A549 (cell line): ENCODE data around the gene UBE2L5. TPM values are rescaled to one million over a fixed set of nuclear protein-coding genes. Genes with fewer than 3 reads are reported as not detected.

Experiments
- ATAC-seq, 2 experiments: fragments of 200-7000 bp in 1 of 2; fragments of >200 bp in 1 of 2; cut with Nextera tagmentation in 1 of 2; cut with Tn5 transposase in 1 of 2; 3 replicates each; pipeline versions ENCODE4 v1.8.0 to v1.9.1; 2018 to 2020; ENCODE audit warnings: mild to moderate bottlenecking in 1 of 2, moderate library complexity in 1 of 2
- CTCF ChIA-PET: fragments of 300-600 bp; sonication (Branson Sonifier 250); formaldehyde crosslinking; extraction: SDS; loops from one replicate; lab custom pipeline; 2021; ENCODE audit warnings: antibody characterized with exemption, inconsistent platforms; lab: Yijun Ruan, JAX
- POLR2A ChIA-PET: fragments of 350-600 bp; formaldehyde crosslinking; extraction: SDS; loops from one replicate; lab custom pipeline; 2021; ENCODE audit warnings: antibody characterized with exemption, inconsistent platforms; lab: Yijun Ruan, JAX
- DNase-seq, 2 experiments: peaks; one replicate each; pipeline versions ENCODE4 v3.0.0 to v3.0.0-alpha.2; 2011 to 2016; ENCODE audit warnings: low read depth in 1 of 2, low spot score in 1 of 2
- FAIRE-seq: peaks from 2 replicates; lab custom pipeline; 2011; peaks lifted over from hg19 to GRCh38; lab: Jason Lieb, UNC
- H3K27ac ChIP-seq, 2 experiments: fragments of >200 bp; sonication (Bioruptor Twin); formaldehyde crosslinking; 3 replicates each; pipeline ENCODE4 v1.5.1; 2016 to 2017
- H3K4me1 ChIP-seq: fragments of >200 bp; sonication (Bioruptor Twin); formaldehyde crosslinking; 3 replicates; pipeline ENCODE4 v1.6.1; 2016
- H3K4me2 ChIP-seq: fragments of >200 bp; sonication (Bioruptor Twin); formaldehyde crosslinking; 3 replicates; pipeline ENCODE4 v1.6.1; 2016
- H3K4me3 ChIP-seq: fragments of >200 bp; sonication (Bioruptor Twin); formaldehyde crosslinking; 3 replicates; pipeline ENCODE4 v1.5.1; 2016
- H3K9me3 ChIP-seq: fragments of >200 bp; sonication (Bioruptor Twin); formaldehyde crosslinking; 3 replicates; pipeline ENCODE4 v1.6.1; 2016
- CBX2 ChIP-seq: fragments of 200-600 bp; sonication (generic); IDR thresholded peaks from 2 replicates; pipeline ENCODE4 v1.6.1; 2016; ENCODE audit warnings: low read depth, mild to moderate bottlenecking, borderline replicate concordance
- EP300 ChIP-seq, 2 experiments: fragments of >200 bp; sonication (Bioruptor Twin); formaldehyde crosslinking; IDR thresholded peaks; 2 replicates in 1 of 2; 3 replicates in 1 of 2; pipeline ENCODE4 v1.6.1; 2016 to 2017
- FOSB ChIP-seq: fragments of 250-450 bp; sonication (Bioruptor Pico); IDR thresholded peaks from 2 replicates; pipeline ENCODE4 v1.5.0; 2020; ENCODE audit warnings: mild to moderate bottlenecking, moderate library complexity
- FOSL2 ChIP-seq, 2 experiments: fragments of 450-650 bp in 1 of 2; fragments of >200 bp in 1 of 2; sonication (Bioruptor Twin) in 1 of 2; formaldehyde crosslinking; IDR thresholded peaks; 2 replicates each; pipeline versions ENCODE4 v1.5.0 to v1.6.1; 2016 to 2020; ENCODE audit warnings: mild to moderate bottlenecking in 1 of 2, moderate library complexity in 1 of 2
- GATA3 ChIP-seq: IDR thresholded peaks from 2 replicates; pipeline ENCODE4 v1.6.1; 2012; ENCODE audit warnings: borderline replicate concordance
- JUN ChIP-seq, 2 experiments: fragments of >200 bp; sonication (Bioruptor Twin); formaldehyde crosslinking; IDR thresholded peaks; 2 replicates in 1 of 2; 3 replicates in 1 of 2; pipeline ENCODE4 v1.6.1; 2016 to 2017
- REST ChIP-seq: fragments of 200-600 bp; sonication (generic); IDR thresholded peaks from 2 replicates; pipeline ENCODE4 v1.6.1; 2016; ENCODE audit warnings: antibody characterized with exemption, mild to moderate bottlenecking, moderate library complexity
- SREBF2 ChIP-seq: fragments of 450-650 bp; IDR thresholded peaks from 2 replicates; pipeline ENCODE4 v1.6.1; 2014; ENCODE audit warnings: mild to moderate bottlenecking, moderate library complexity
- TFCP2L1 ChIP-seq: fragments of 250-450 bp; sonication (Bioruptor Pico); IDR thresholded peaks from 2 replicates; pipeline ENCODE4 v1.5.0; 2021; ENCODE audit warnings: mild to moderate bottlenecking
- WGBS: methylation state at CpG from one replicate; pipeline ENCODE4 v1.1.6; 2017; ENCODE audit errors: missing lambda C conversion rate; 5-methylcytosine and 5-hydroxymethylcytosine counted together
- polyA plus RNA-seq, 4 experiments: library from polyadenylated mRNA; depleted of rRNA in 3 of 4; stranded (reverse); fragments of >200 nt; fragmentation: RNase III in 1 of 4; extraction: RNeasy Plus Mini Kit Qiagen cat#74134 plus additional on column Dnase treatment in 1 of 4; gene quantifications; 2 replicates in 3 of 4; 3 replicates in 1 of 4; pipeline ENCODE4 v1.2.3, GENCODE V29; 2011 to 2017

Gene UBE2L5
- polyA plus RNA-seq, 2 of the 4 experiments (the other 2 are of a cell fraction): 0.31 TPM; not detected in 1

GRCh38 chr13:30473675-30474074 is 51.4 kb downstream of the UBE2L5 start:
- Histone ChIP-seq H3K4me2 (no peak overlapping the region), H3K27ac (no peak overlapping the region), H3K4me3 (no peak overlapping the region), H3K9me3 (no peaks in the 10 kb centered on the region), H3K4me1 (no peaks in the 10 kb centered on the region)
- CTCF ChIA-PET: no interaction called here
- DNase-seq (no peak), ATAC-seq (no peak), FAIRE-seq (no peak)
- TF ChIP-seq GATA3 (no peak), FOSL2 (IDR thresholded peaks at IDR 0.05) (no peak), FOSL2 (CRISPR knock-in tag; IDR thresholded peaks at IDR 0.05) (no peak)
- WGBS: 57% methylated on average over 1 of the region's 1 CpG
- POLR2A ChIA-PET: no interaction called here

GRCh38 chr13:30477346-30478195 is 55.3 kb downstream of the UBE2L5 start:
- DNase-seq: no peak
- no peak overlapping the region for H3K27ac ChIP-seq
- H3K4me1 ChIP-seq: no peaks in the 10 kb centered on the region
- H3K4me2 ChIP-seq: no peak overlapping the region
- POLR2A ChIA-PET: no interaction called here
- H3K9me3 ChIP-seq: no peaks in the 10 kb centered on the region
- no peak for FAIRE-seq
- ATAC-seq: no peak
- CTCF ChIA-PET: interaction anchor here (0.6 to 1.1 kb wide), 2 partner anchors 15 to 25 kb away, joined by 3 read pairs; no protein-coding TSS in a partner anchor
- no peak overlapping the region for H3K4me3 ChIP-seq
- WGBS: 66% methylated on average over 4 of the region's 4 CpGs
- TF ChIP-seq JUN (IDR thresholded peaks at IDR 0.05) (no peak), EP300 (IDR thresholded peaks at IDR 0.05) (no peak), REST (no peak), CBX2 (no peak), SREBF2 (no peak), GATA3 (no peak), FOSB (CRISPR knock-in tag) (no peak), TFCP2L1 (no peak)

Other genes with a start within 250 kb of the UBE2L5 start
- 9.7 and 10.5 TPM in 2 replicates for gene KATNAL1, start 114.9 kb upstream of the UBE2L5 start, polyA plus RNA-seq (2011; rRNA removed)
- 7.7 to 8.6 TPM (median 7.9 TPM) in 3 replicates for gene KATNAL1, start 114.9 kb upstream of the UBE2L5 start, polyA plus RNA-seq (2017; fragmentation: RNase III; extraction: RNeasy Plus Mini Kit Qiagen cat#74134 plus additional on column Dnase treatment)
- gene HMGB1, start 43.4 kb downstream of the UBE2L5 start, polyA plus RNA-seq (2011; rRNA removed): 295 and 353 TPM in 2 replicates
- 613 to 689 TPM (median 641 TPM) in 3 replicates for gene HMGB1, start 43.4 kb downstream of the UBE2L5 start, polyA plus RNA-seq (2017; fragmentation: RNase III; extraction: RNeasy Plus Mini Kit Qiagen cat#74134 plus additional on column Dnase treatment)
- 22.7 and 23.0 TPM in 2 replicates for gene USPL1, start 195.4 kb downstream of the UBE2L5 start, polyA plus RNA-seq (2011; rRNA removed)
- 7.4 to 8.1 TPM (median 7.6 TPM) in 3 replicates for gene USPL1, start 195.4 kb downstream of the UBE2L5 start, polyA plus RNA-seq (2017; fragmentation: RNase III; extraction: RNeasy Plus Mini Kit Qiagen cat#74134 plus additional on column Dnase treatment)